Neural progenitor cell (in vitro differentiated cells): ENCODE data around the gene LGALS7B. TPM values are rescaled to one million over a fixed set of nuclear protein-coding genes. Genes with fewer than 3 reads are reported as not detected.

Source experiments
- DNase-seq: peaks from one replicate; pipeline ENCODE4 v3.0.0-alpha.2; 2016; ENCODE audit warnings: low spot score
- H2AFZ ChIP-seq: fragments of 200-600 bp; sonication (generic); replicated peaks from 2 replicates; pipeline ENCODE4 v1.6.1; 2016; ENCODE audit warnings: antibody characterized with exemption
- H3F3A ChIP-seq: fragments of 200-600 bp; sonication (generic); 2 replicates; pipeline ENCODE4 v1.6.1; 2016; ENCODE audit warnings: antibody characterized with exemption, low read depth
- H3K27ac ChIP-seq: fragments of 200-600 bp; sonication (generic); 2 replicates; pipeline ENCODE4 v1.5.1; 2016; ENCODE audit warnings: mild to moderate bottlenecking
- H3K27me3 ChIP-seq: fragments of 200-600 bp; sonication (generic); 2 replicates; pipeline ENCODE4 v1.6.1; 2016; ENCODE audit warnings: mild to moderate bottlenecking, moderate library complexity
- H3K36me3 ChIP-seq: fragments of 200-600 bp; sonication (generic); 2 replicates; pipeline ENCODE4 v1.5.1; 2016
- H3K4me1 ChIP-seq: fragments of 200-600 bp; sonication (generic); 2 replicates; pipeline ENCODE4 v1.6.1; 2016; ENCODE audit warnings: mixed run types
- H3K4me2 ChIP-seq: fragments of 200-600 bp; sonication (generic); 2 replicates; pipeline ENCODE4 v1.6.1; 2016
- H3K4me3 ChIP-seq: fragments of 200-600 bp; sonication (generic); 2 replicates; pipeline ENCODE4 v1.5.1; 2016
- H3K79me2 ChIP-seq: fragments of 200-600 bp; sonication (generic); 2 replicates; pipeline ENCODE4 v1.6.1; 2016; ENCODE audit warnings: low read depth
- H3K9ac ChIP-seq: fragments of 200-600 bp; sonication (generic); 2 replicates; pipeline ENCODE4 v1.6.1; 2016
- H3K9me3 ChIP-seq: fragments of 200-600 bp; sonication (generic); 2 replicates; pipeline ENCODE4 v1.5.1; 2016; ENCODE audit warnings: low read depth
- H4K20me1 ChIP-seq: fragments of 200-600 bp; sonication (generic); 2 replicates; pipeline ENCODE4 v1.6.1; 2016; ENCODE audit warnings: low read depth
- H3K27ac Mint-ChIP-seq: 3 replicates; pipeline ENCODE4 v1.8.0; 2021; ENCODE audit warnings: mixed read lengths
- H3K27me3 Mint-ChIP-seq: 2 replicates; pipeline ENCODE4 v1.8.0; 2022; ENCODE audit warnings: low read depth, mild to moderate bottlenecking, inconsistent platforms, moderate library complexity, mixed read lengths; ENCODE audit not compliant: insufficient read depth
- H3K36me3 Mint-ChIP-seq: 3 replicates; pipeline ENCODE4 v1.8.0; 2021; ENCODE audit warnings: mixed read lengths
- H3K4me1 Mint-ChIP-seq: 3 replicates; pipeline ENCODE4 v1.8.0; 2021; ENCODE audit warnings: mixed read lengths
- H3K4me3 Mint-ChIP-seq: 3 replicates; pipeline ENCODE4 v1.8.0; 2021; ENCODE audit warnings: mild to moderate bottlenecking, moderate library complexity, mixed read lengths
- H3K9me3 Mint-ChIP-seq: 3 replicates; pipeline ENCODE4 v1.8.0; 2020; ENCODE audit warnings: mixed read lengths
- EZH2 ChIP-seq: fragments of 200-600 bp; sonication (generic); IDR thresholded peaks from 2 replicates; pipeline ENCODE4 v1.6.1; 2017; ENCODE audit warnings: antibody characterized with exemption, mild to moderate bottlenecking, moderate library complexity
- EZH2phosphoT487 ChIP-seq: fragments of 200-600 bp; sonication (generic); IDR thresholded peaks from 2 replicates; pipeline ENCODE4 v1.6.1; 2017; ENCODE audit warnings: antibody characterized with exemption
- total RNA-seq: library from RNA; depleted of rRNA; stranded (reverse); fragments of >200 nt; gene quantifications from 2 replicates; pipeline ENCODE4 v1.2.3, GENCODE V29; 2015; ENCODE audit warnings: low replicate concordance
- TF ChIP-seq, protein P1 (sequence below): fragments of 200-600 bp; sonication (generic); IDR thresholded peaks from 2 replicates; pipeline ENCODE4 v1.5.1; 2017; ENCODE audit warnings: antibody characterized with exemption, mild to moderate bottlenecking

The LGALS7B gene
- total RNA-seq, 1 donor from 2014 or later = not detected

DNA sequence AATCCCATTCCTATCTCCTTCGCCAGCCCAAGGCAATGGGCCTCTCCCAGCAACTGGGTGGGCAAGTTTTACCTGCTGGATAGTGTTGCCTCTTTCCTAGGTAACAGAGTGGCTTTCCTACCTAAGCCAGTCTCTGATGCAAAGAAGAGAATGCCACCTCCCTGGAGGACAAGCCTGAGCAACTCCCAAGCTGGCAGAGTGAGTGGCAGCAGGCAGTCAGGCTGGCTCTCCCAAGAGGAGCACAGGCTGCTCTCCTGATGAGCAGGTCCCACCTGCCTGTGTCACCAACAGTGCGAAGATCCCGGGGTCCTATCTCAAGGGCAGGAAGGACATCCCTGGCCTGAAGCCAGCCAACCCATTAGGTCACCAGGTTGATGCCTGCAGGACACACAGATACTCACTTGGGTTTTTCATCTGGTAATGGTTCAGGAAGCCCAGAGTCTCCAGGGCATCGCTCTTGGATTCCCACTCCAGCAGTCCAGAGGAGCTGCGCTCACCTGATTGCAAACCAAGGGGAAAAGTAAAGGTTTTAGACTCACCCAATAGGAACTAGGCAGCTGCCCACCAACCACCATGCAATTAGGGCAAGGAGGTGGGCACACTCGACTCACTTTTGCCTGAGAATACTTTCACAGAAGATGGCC is 48.1 kb downstream of the LGALS7B start:
- peaks cover 42% of the 10 kb centered on the region for H4K20me1 ChIP-seq
- TF ChIP-seq, protein P1, sequence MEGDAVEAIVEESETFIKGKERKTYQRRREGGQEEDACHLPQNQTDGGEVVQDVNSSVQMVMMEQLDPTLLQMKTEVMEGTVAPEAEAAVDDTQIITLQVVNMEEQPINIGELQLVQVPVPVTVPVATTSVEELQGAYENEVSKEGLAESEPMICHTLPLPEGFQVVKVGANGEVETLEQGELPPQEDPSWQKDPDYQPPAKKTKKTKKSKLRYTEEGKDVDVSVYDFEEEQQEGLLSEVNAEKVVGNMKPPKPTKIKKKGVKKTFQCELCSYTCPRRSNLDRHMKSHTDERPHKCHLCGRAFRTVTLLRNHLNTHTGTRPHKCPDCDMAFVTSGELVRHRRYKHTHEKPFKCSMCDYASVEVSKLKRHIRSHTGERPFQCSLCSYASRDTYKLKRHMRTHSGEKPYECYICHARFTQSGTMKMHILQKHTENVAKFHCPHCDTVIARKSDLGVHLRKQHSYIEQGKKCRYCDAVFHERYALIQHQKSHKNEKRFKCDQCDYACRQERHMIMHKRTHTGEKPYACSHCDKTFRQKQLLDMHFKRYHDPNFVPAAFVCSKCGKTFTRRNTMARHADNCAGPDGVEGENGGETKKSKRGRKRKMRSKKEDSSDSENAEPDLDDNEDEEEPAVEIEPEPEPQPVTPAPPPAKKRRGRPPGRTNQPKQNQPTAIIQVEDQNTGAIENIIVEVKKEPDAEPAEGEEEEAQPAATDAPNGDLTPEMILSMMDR = no peak
- TF ChIP-seq EZH2phosphoT487 = no peak
- no peak for TF ChIP-seq EZH2
- Mint-ChIP-seq H3K36me3 (peaks cover 41% of the 10 kb centered on the region), H3K27ac (peak overlapping the region; percentile 46), H3K9me3 (no peaks in the 10 kb centered on the region), H3K27me3 (peaks cover 2% of the 10 kb centered on the region), H3K4me1 (peaks cover 2% of the 10 kb centered on the region), H3K4me3 (no peak overlapping the region)
- no peak overlapping the region for H3K9ac ChIP-seq
- no peak overlapping the region for H3K4me2 ChIP-seq
- H3K27me3 ChIP-seq = no peaks in the 10 kb centered on the region
- peaks cover 96% of the 10 kb centered on the region for H3F3A ChIP-seq
- H3K9me3 ChIP-seq = no peaks in the 10 kb centered on the region
- DNase-seq = no peak
- no peak overlapping the region for H3K4me3 ChIP-seq
- H2AFZ ChIP-seq = no peak overlapping the region
- peaks cover 7% of the 10 kb centered on the region for H3K36me3 ChIP-seq
- peaks cover under 1% of the 10 kb centered on the region for H3K4me1 ChIP-seq
- peaks cover 16% of the 10 kb centered on the region for H3K79me2 ChIP-seq
- H3K27ac ChIP-seq = peak overlapping the region; percentile 4

DNA sequence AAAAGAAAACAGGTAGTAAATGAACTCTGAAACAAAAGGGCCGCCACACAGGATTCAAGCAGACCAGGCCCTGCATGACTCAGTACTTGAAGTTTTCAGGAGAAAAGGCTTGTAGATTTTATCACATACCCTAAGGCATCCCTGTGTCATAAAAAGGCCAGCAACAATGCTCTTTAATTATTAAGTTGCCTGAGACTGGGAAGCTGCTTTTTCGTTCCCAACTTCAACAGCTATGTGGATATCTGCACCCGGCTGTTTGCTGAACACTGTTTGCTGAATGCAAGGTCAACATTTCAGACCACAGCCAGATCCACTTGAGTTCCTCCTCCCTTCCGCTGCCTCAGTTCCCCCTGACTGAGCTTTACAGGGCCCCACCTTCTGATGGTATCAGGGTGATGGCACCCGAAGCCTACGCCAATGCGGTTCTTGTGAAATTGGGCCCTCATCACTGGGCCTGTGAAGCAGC is 48.7 kb downstream of the LGALS7B start:
- peaks cover 96% of the 10 kb centered on the region for H3F3A ChIP-seq
- H3K9ac ChIP-seq = no peak overlapping the region
- H3K4me2 ChIP-seq = no peak overlapping the region
- no peak overlapping the region for H3K4me3 ChIP-seq
- H4K20me1 ChIP-seq = peaks cover 48% of the 10 kb centered on the region
- Mint-ChIP-seq H3K9me3 (no peaks in the 10 kb centered on the region), H3K36me3 (peaks cover 45% of the 10 kb centered on the region), H3K27me3 (peaks cover 2% of the 10 kb centered on the region), H3K27ac (peak overlapping the region; percentile 46), H3K4me1 (no peaks in the 10 kb centered on the region), H3K4me3 (no peak overlapping the region)
- no peak overlapping the region for H2AFZ ChIP-seq
- no peaks in the 10 kb centered on the region for H3K9me3 ChIP-seq
- H3K27me3 ChIP-seq = no peaks in the 10 kb centered on the region
- no peak overlapping the region for H3K27ac ChIP-seq
- H3K79me2 ChIP-seq = peaks cover 22% of the 10 kb centered on the region
- H3K4me1 ChIP-seq = no peaks in the 10 kb centered on the region
- no peak for DNase-seq
- peaks cover 9% of the 10 kb centered on the region for H3K36me3 ChIP-seq
- no peak for TF ChIP-seq EZH2phosphoT487
- no peak for TF ChIP-seq EZH2
- TF ChIP-seq, protein P1 = no peak

DNA sequence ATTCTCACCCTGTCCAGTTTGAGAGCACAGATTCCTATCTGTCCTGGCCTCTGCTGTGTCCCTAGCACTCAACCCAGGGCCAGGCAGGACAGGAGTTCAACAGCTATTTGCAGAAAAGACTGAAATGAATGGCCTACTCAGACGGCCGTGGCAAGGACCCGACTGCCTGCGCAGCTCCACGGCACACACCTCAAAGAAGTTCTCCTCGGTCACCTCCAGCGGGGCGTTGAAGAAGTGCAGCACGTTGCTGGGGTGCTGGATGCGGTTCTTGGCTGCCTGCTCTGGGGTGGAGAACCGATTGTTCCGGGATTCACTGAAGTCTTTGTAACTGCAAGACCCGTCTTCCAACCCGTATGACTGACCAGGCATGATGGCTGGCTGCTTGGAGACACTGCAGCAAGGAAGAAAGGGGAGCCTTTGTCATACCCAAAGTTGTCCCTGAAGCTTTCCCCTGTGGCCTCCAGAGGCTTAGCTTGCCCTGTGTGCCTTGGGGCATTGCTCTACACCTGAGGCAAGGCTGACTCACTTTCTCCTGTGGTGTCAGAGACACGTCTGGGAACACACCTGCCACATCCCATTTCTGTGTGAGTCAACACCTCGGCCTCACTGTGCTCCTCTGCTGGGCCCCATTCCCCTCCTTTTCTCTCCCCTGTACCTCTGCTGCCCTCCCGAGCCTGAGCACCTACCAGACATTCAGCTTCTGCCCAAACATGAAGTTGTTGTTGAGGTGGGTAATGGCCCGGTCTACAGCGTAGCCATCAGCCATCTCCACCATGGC is 49.4 kb downstream of the LGALS7B start:
- DNase-seq = no peak
- no peaks in the 10 kb centered on the region for H3K4me1 Mint-ChIP-seq
- H3F3A ChIP-seq = peaks cover 96% of the 10 kb centered on the region
- no peak overlapping the region for H3K4me3 Mint-ChIP-seq
- H3K36me3 ChIP-seq = peaks cover 9% of the 10 kb centered on the region
- H3K4me2 ChIP-seq = no peak overlapping the region
- no peak overlapping the region for H3K4me3 ChIP-seq
- peaks cover 55% of the 10 kb centered on the region for H4K20me1 ChIP-seq
- H3K9ac ChIP-seq = no peak overlapping the region
- no peaks in the 10 kb centered on the region for H3K9me3 Mint-ChIP-seq
- peaks cover 2% of the 10 kb centered on the region for H3K27me3 Mint-ChIP-seq
- H3K9me3 ChIP-seq = no peaks in the 10 kb centered on the region
- H3K4me1 ChIP-seq = no peaks in the 10 kb centered on the region
- peaks cover 29% of the 10 kb centered on the region for H3K79me2 ChIP-seq
- TF ChIP-seq, protein P1 = no peak
- TF ChIP-seq EZH2phosphoT487 (no peak), EZH2 (no peak)
- H3K36me3 Mint-ChIP-seq = peaks cover 51% of the 10 kb centered on the region
- H2AFZ ChIP-seq = no peak overlapping the region
- H3K27ac Mint-ChIP-seq = no peak overlapping the region
- H3K27ac ChIP-seq = no peak overlapping the region
- no peaks in the 10 kb centered on the region for H3K27me3 ChIP-seq
